Kidney tubule cell (primary cell): ENCODE data around the gene IFIT2.
"Not testable (repeated sequence)": the region's sequence is repeated elsewhere in the genome, so short reads cannot be mapped to it uniquely, and the experiment has no call there.

Source experiments
- DNase-seq: peaks from one replicate; pipeline ENCODE4 v3.0.0-alpha.2; 2018; ENCODE audit warnings: low spot score

The IFIT2 gene

GRCh38 chr10:89301721-89302445 is at the start of gene IFIT2:
TSS of gene IFIT2 (plus strand) at chr10:89302046. CDS start at chr10:89302124, 78 bp downstream.
- peak; percentile 74 for DNase-seq

- DNase-seq, result no peak
These were observed 49.6 kb upstream of the IFIT2 start for GRCh38 chr10:89252225-89252585.

- DNase-seq, result not testable (repeated sequence)
These were observed 46.7 kb upstream of the IFIT2 start for GRCh38 chr10:89255091-89255579.

- no peak for DNase-seq
These were observed 46.1 kb upstream of the IFIT2 start for GRCh38 chr10:89255793-89256192.

GRCh38 chr10:89256340-89256739 is 45.5 kb upstream of the IFIT2 start:
- DNase-seq, result no peak

- no peak for DNase-seq
These were observed 44.9 kb upstream of the IFIT2 start for GRCh38 chr10:89256962-89257361.

GRCh38 chr10:89257581-89257980 is 44.3 kb upstream of the IFIT2 start:
- no peak for DNase-seq

GRCh38 chr10:89258881-89259280 is 43.0 kb upstream of the IFIT2 start:
- DNase-seq, result no peak

GRCh38 chr10:89262086-89263051 is 39.5 kb upstream of the IFIT2 start:
- DNase-seq, result peak; percentile 52

- no peak for DNase-seq
These were observed 38.8 kb upstream of the IFIT2 start for GRCh38 chr10:89263091-89263490.

GRCh38 chr10:89263531-89263930 is 38.3 kb upstream of the IFIT2 start:
- no peak for DNase-seq

- no peak for DNase-seq
These were observed 35.0 kb upstream of the IFIT2 start for GRCh38 chr10:89266721-89267453.

GRCh38 chr10:89269433-89270152 is 32.3 kb upstream of the IFIT2 start:
- DNase-seq, result no peak

- no peak for DNase-seq
These were observed 31.7 kb upstream of the IFIT2 start for GRCh38 chr10:89270153-89270483.

GRCh38 chr10:89271532-89271931 is 30.3 kb upstream of the IFIT2 start:
- no peak for DNase-seq

GRCh38 chr10:89273680-89274079 is 28.2 kb upstream of the IFIT2 start:
- DNase-seq, result no peak

- peak; percentile 75 for DNase-seq
These were observed 26.9 kb upstream of the IFIT2 start for GRCh38 chr10:89274928-89275327.

GRCh38 chr10:89275383-89275782 is 26.5 kb upstream of the IFIT2 start:
- no peak for DNase-seq

- DNase-seq, result peak; percentile 99
These were observed 23.8 kb upstream of the IFIT2 start for GRCh38 chr10:89278034-89278535.

- no peak for DNase-seq
These were observed 22.9 kb upstream of the IFIT2 start for GRCh38 chr10:89278900-89279392.

- DNase-seq, result peak; percentile 73
These were observed 22.4 kb upstream of the IFIT2 start for GRCh38 chr10:89279421-89279869.
